ENCODE data around the gene TMA7.

Gene TMA7

DNA sequence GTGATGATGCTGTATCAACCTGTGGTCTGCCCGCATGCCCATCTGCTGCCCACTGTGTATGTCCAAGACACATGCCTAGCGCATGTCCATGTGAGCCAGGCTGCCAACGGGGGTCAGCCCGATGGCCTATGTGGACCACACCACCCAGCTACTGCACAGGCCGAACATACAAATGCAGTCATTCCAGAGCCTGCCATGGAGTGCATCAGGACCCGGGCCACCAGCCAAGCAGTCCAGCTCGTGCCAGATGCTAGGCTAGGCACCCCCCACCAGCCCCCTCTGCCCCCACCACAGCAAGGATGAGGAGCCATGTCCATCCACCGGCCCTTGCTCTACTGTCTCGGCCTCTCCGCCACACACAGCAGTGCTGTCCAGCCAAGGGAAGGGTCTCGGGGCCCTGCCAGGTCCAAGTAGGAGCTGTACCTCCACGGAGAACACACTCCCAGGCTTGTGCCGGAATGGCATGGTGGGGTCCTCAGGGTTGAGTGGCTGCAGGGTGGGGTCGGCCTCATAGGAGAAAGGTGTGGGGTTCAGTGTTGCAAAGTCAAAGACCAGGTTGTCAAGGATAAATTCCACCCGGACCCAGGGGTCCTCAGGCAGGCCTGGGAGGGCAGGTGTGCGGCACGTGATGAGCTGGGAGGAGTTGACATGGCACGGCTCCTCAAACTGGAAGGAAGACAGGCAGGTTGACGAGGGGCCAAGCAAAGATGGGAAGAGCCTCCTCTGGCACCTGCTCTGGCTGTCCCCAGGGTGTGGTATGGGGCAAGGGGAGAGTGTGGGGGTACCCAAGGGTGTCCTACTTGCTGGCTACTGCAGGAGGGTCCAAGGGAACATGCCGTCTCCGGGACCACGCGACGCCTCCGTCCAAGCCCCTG, 25.4 kb upstream of the TMA7 start:
- no peak overlapping the region for H3K9ac ChIP-seq (ENCODE audit: low read length)
- no peak overlapping the region for H3K4me3 ChIP-seq (ENCODE audit: insufficient read depth in 1 of 2, low read depth in 1 of 2, low read length in 2 of 2)
- no peak overlapping the region for H2BK12ac ChIP-seq (ENCODE audit: low read length in 2 of 2)
- H3K9me3 ChIP-seq (ENCODE audit: control insufficient read depth, low read length): no peaks in the 10 kb centered on the region
- no peak overlapping the region for H3K4me2 ChIP-seq (ENCODE audit: low read length, poor library complexity, severe bottlenecking)
- no peak for DNase-seq
- no peak overlapping the region for H2AFZ ChIP-seq (ENCODE audit: low read depth, low read length)
- H3K18ac ChIP-seq (ENCODE audit: low read depth in 1 of 2, low read length in 2 of 2): no peak overlapping the region
- H3K4ac ChIP-seq (ENCODE audit: low read depth in 1 of 2, low read length in 2 of 2): no peak overlapping the region
- H2BK120ac ChIP-seq (ENCODE audit: low read depth, low read length): no peak overlapping the region
- peaks cover 6% of the 10 kb centered on the region for H3K79me1 ChIP-seq (replicated peaks; ENCODE audit: low read length, poor library complexity, severe bottlenecking)
- H3K27ac ChIP-seq (ENCODE audit: low read length, poor library complexity, severe bottlenecking): no peak overlapping the region
- H4K91ac ChIP-seq (ENCODE audit: low read length): no peak overlapping the region
- WGBS: 96% methylated on average over 25 of the region's 25 CpGs
- no peak overlapping the region for H4K8ac ChIP-seq (ENCODE audit: low read length)
- no peaks in the 10 kb centered on the region for H3K27me3 ChIP-seq (ENCODE audit: control insufficient read depth in 1 of 2, insufficient read depth in 1 of 2, low read length in 2 of 2)
- H2BK15ac ChIP-seq (ENCODE audit: low read depth, poor library complexity, severe bottlenecking): no peak overlapping the region
- no peak overlapping the region for H3K14ac ChIP-seq (ENCODE audit: low read length in 2 of 2)
- no peak overlapping the region for H2AK5ac ChIP-seq (ENCODE audit: low read length, severe bottlenecking)
- H3K36me3 ChIP-seq (ENCODE audit: control insufficient read depth in 1 of 2, insufficient read depth in 2 of 2, low read depth in 1 of 2, low read length in 2 of 2): peaks cover 90 to 94% of the 10 kb centered on the region in 2 experiments
- H3K4me1 ChIP-seq (ENCODE audit: control insufficient read depth, insufficient read depth, low read depth, low read length): no peaks in the 10 kb centered on the region
- H2BK5ac ChIP-seq (ENCODE audit: low read depth, low read length, poor library complexity, severe bottlenecking): no peak overlapping the region
- no peak overlapping the region for H3K23ac ChIP-seq (ENCODE audit: low read length in 2 of 2)

DNA sequence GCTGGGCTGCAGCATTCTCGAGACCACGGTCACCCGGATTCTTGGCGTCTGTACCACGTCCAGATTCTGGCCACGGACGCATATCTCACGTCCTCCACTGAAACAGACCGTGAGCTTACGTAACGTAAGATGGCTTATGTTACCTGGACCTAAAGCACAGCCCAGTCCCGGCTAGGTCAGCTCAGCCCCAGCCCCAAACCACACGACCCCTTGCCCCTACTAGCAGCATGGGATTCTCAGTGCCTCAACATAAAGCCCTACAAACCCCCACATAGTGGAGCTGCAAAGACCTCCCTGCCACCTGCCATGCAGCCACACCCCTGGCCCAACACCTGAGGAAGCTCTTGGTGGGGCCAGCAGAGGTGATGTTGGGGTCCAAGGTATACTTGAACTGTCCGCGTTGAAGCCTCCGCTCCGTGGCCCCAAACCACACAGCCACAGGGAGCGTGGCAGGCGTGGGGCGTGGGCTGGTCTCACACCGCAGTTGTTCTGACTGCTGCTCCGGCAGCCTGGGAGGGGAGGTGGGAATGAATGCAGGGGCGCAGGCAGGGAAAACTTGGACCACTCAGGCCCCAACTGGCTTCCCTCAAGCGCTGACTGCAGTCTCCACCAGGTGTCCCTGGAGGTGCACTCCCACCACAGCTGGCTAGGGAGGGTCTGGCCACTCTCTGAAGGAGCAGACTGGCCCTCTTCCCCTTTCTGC, 24.7 kb upstream of the TMA7 start:
- no peak overlapping the region for H3K9ac ChIP-seq (ENCODE audit: low read length)
- H3K23ac ChIP-seq (ENCODE audit: low read length in 2 of 2): no peak overlapping the region
- no peak for DNase-seq
- H4K91ac ChIP-seq (ENCODE audit: low read length): no peak overlapping the region
- no peak overlapping the region for H3K4ac ChIP-seq (ENCODE audit: low read depth in 1 of 2, low read length in 2 of 2)
- H3K4me1 ChIP-seq (ENCODE audit: control insufficient read depth, insufficient read depth, low read depth, low read length): no peaks in the 10 kb centered on the region
- H3K27ac ChIP-seq (ENCODE audit: low read length, poor library complexity, severe bottlenecking): no peak overlapping the region
- H2BK5ac ChIP-seq (ENCODE audit: low read depth, low read length, poor library complexity, severe bottlenecking): no peak overlapping the region
- H2BK15ac ChIP-seq (ENCODE audit: low read depth, poor library complexity, severe bottlenecking): no peak overlapping the region
- peaks cover 10% of the 10 kb centered on the region for H3K79me1 ChIP-seq (replicated peaks; ENCODE audit: low read length, poor library complexity, severe bottlenecking)
- H4K8ac ChIP-seq (ENCODE audit: low read length): no peak overlapping the region
- no peak overlapping the region for H3K14ac ChIP-seq (ENCODE audit: low read length in 2 of 2)
- peaks cover 85 to 94% of the 10 kb centered on the region in 2 experiments for H3K36me3 ChIP-seq (ENCODE audit: control insufficient read depth in 1 of 2, insufficient read depth in 2 of 2, low read depth in 1 of 2, low read length in 2 of 2)
- no peak overlapping the region for H3K4me3 ChIP-seq (ENCODE audit: insufficient read depth in 1 of 2, low read depth in 1 of 2, low read length in 2 of 2)
- no peaks in the 10 kb centered on the region for H3K9me3 ChIP-seq (ENCODE audit: control insufficient read depth, low read length)
- no peak overlapping the region for H3K18ac ChIP-seq (ENCODE audit: low read depth in 1 of 2, low read length in 2 of 2)
- H2AK5ac ChIP-seq (ENCODE audit: low read length, severe bottlenecking): no peak overlapping the region
- H2AFZ ChIP-seq (ENCODE audit: low read depth, low read length): no peak overlapping the region
- no peak overlapping the region for H2BK12ac ChIP-seq (ENCODE audit: low read length in 2 of 2)
- H3K4me2 ChIP-seq (ENCODE audit: low read length, poor library complexity, severe bottlenecking): no peak overlapping the region
- 95% methylated on average over 22 of the region's 24 CpGs for WGBS
- no peaks in the 10 kb centered on the region for H3K27me3 ChIP-seq (ENCODE audit: control insufficient read depth in 1 of 2, insufficient read depth in 1 of 2, low read length in 2 of 2)
- no peak overlapping the region for H2BK120ac ChIP-seq (ENCODE audit: low read depth, low read length)

DNA sequence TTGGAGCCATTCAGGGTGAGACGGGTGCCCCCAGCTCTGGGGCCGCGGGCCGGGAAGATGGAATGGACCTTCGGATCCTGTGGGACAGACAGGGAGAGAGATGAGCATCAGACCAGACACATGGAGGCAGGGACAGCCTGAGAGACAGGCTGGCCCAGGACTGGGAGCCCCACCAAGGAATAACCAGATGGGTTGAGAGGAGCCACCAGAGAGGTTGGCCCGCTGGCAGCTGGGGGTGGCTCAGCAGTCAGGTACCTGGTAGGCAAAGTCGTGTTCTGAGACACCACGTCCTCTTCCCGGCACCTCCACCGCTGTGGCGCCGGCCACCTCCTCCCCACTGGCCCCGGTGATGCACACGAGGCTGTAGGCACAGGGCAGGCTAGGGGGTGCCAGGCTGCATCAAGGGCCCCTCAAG, 24.0 kb upstream of the TMA7 start:
- Histone ChIP-seq H3K4me2 (ENCODE audit: low read length, poor library complexity, severe bottlenecking) (no peak overlapping the region), H3K4ac (ENCODE audit: low read depth in 1 of 2, low read length in 2 of 2) (no peak overlapping the region), H3K4me3 (ENCODE audit: insufficient read depth in 1 of 2, low read depth in 1 of 2, low read length in 2 of 2) (no peak overlapping the region), H4K91ac (ENCODE audit: low read length) (no peak overlapping the region), H3K79me1 (replicated peaks; ENCODE audit: low read length, poor library complexity, severe bottlenecking) (peaks cover 16% of the 10 kb centered on the region), H3K23ac (ENCODE audit: low read length in 2 of 2) (no peak overlapping the region), H2BK5ac (ENCODE audit: low read depth, low read length, poor library complexity, severe bottlenecking) (no peak overlapping the region), H3K36me3 (ENCODE audit: control insufficient read depth in 1 of 2, insufficient read depth in 2 of 2, low read depth in 1 of 2, low read length in 2 of 2) (peaks cover 78 to 94% of the 10 kb centered on the region in 2 experiments), H3K18ac (ENCODE audit: low read depth in 1 of 2, low read length in 2 of 2) (no peak overlapping the region), H3K9me3 (ENCODE audit: control insufficient read depth, low read length) (no peaks in the 10 kb centered on the region), H3K9ac (ENCODE audit: low read length) (no peak overlapping the region), H3K27me3 (ENCODE audit: control insufficient read depth in 1 of 2, insufficient read depth in 1 of 2, low read length in 2 of 2) (no peaks in the 10 kb centered on the region), H3K4me1 (ENCODE audit: control insufficient read depth, insufficient read depth, low read depth, low read length) (no peaks in the 10 kb centered on the region), H3K14ac (ENCODE audit: low read length in 2 of 2) (no peak overlapping the region), H4K8ac (ENCODE audit: low read length) (no peak overlapping the region), H2AFZ (ENCODE audit: low read depth, low read length) (no peak overlapping the region), H2BK15ac (ENCODE audit: low read depth, poor library complexity, severe bottlenecking) (no peak overlapping the region), H2BK120ac (ENCODE audit: low read depth, low read length) (no peak overlapping the region), H2BK12ac (ENCODE audit: low read length in 2 of 2) (no peak overlapping the region), H2AK5ac (ENCODE audit: low read length, severe bottlenecking) (no peak overlapping the region), H3K27ac (ENCODE audit: low read length, poor library complexity, severe bottlenecking) (no peak overlapping the region)
- DNase-seq: no peak
- 96% methylated on average over 14 of the region's 14 CpGs for WGBS

DNA sequence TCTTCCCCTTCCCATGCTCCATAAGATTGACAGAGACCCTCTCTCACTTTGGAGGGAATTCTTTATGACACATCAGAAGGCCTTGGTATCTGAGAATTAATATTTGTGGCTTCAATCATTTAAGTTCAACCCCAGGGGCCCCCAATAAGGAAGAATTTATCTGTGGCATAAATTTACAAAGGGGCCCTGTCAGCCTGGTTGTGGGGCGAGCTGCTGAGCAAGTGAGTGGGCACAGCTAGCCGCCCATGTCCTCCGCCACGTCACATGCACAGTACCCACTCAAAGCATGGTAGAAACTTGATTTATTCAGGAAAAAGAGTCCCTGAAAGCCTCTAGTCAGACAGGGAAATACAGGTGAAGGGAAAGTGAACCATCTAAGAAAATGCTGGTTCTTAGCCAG, 23.5 kb upstream of the TMA7 start:
- Histone ChIP-seq H3K4me1 (ENCODE audit: control insufficient read depth, insufficient read depth, low read depth, low read length) (no peaks in the 10 kb centered on the region), H3K36me3 (ENCODE audit: control insufficient read depth in 1 of 2, insufficient read depth in 2 of 2, low read depth in 1 of 2, low read length in 2 of 2) (peaks cover 73 to 93% of the 10 kb centered on the region in 2 experiments), H3K79me1 (replicated peaks; ENCODE audit: low read length, poor library complexity, severe bottlenecking) (peaks cover 21% of the 10 kb centered on the region), H2AK5ac (ENCODE audit: low read length, severe bottlenecking) (no peak overlapping the region), H3K4me3 (ENCODE audit: insufficient read depth in 1 of 2, low read depth in 1 of 2, low read length in 2 of 2) (no peak overlapping the region), H3K27me3 (ENCODE audit: control insufficient read depth in 1 of 2, insufficient read depth in 1 of 2, low read length in 2 of 2) (no peaks in the 10 kb centered on the region), H3K27ac (ENCODE audit: low read length, poor library complexity, severe bottlenecking) (no peak overlapping the region), H3K18ac (ENCODE audit: low read depth in 1 of 2, low read length in 2 of 2) (no peak overlapping the region), H2BK120ac (ENCODE audit: low read depth, low read length) (no peak overlapping the region), H2BK15ac (ENCODE audit: low read depth, poor library complexity, severe bottlenecking) (no peak overlapping the region), H2BK12ac (ENCODE audit: low read length in 2 of 2) (no peak overlapping the region), H3K9me3 (ENCODE audit: control insufficient read depth, low read length) (no peaks in the 10 kb centered on the region), H3K9ac (ENCODE audit: low read length) (no peak overlapping the region), H4K8ac (ENCODE audit: low read length) (no peak overlapping the region), H2AFZ (ENCODE audit: low read depth, low read length) (no peak overlapping the region), H3K23ac (ENCODE audit: low read length in 2 of 2) (no peak overlapping the region), H3K14ac (ENCODE audit: low read length in 2 of 2) (no peak overlapping the region), H3K4me2 (ENCODE audit: low read length, poor library complexity, severe bottlenecking) (no peak overlapping the region), H2BK5ac (ENCODE audit: low read depth, low read length, poor library complexity, severe bottlenecking) (no peak overlapping the region), H3K4ac (ENCODE audit: low read depth in 1 of 2, low read length in 2 of 2) (no peak overlapping the region), H4K91ac (ENCODE audit: low read length) (no peak overlapping the region)
- 95% methylated on average over 4 of the region's 4 CpGs for WGBS
- no peak for DNase-seq
